NCI-H526 (cell line): ENCODE measurements around the gene CDC40.

ENCODE experiments used
- DNase-seq, 2 experiments: peaks; one replicate each; lab custom pipeline; 2025; lab: John Stamatoyannopoulos, UW

CDC40 gene

GRCh38 chr6:110180228-110181008 lies at the start of gene CDC40:
Gene CDC40, plus strand, starts transcription at chr6:110180427. Its CDS starts 18 bp downstream, at chr6:110180445.
- peak in 1 of 2 experiments; percentile 77 for DNase-seq

- DNase-seq: peak in 1 of 2 experiments; percentile 2
These were observed 42.0 kb upstream of the CDC40 start for GRCh38 chr6:110137924-110138887.

- no peak for DNase-seq
These were observed 41.2 kb upstream of the CDC40 start for GRCh38 chr6:110139052-110139451.

- no peak for DNase-seq
These were observed 39.6 kb upstream of the CDC40 start for GRCh38 chr6:110140650-110141049.

GRCh38 chr6:110147870-110148269 lies 32.4 kb upstream of the CDC40 start:
- no peak for DNase-seq

GRCh38 chr6:110158479-110158878 lies 21.7 kb upstream of the CDC40 start:
- no peak for DNase-seq

GRCh38 chr6:110170081-110170480 lies 10.1 kb upstream of the CDC40 start:
- DNase-seq: no peak

GRCh38 chr6:110173506-110174132 lies 6.6 kb upstream of the CDC40 start:
- no peak for DNase-seq

- DNase-seq: peak; percentile 86 to 89
These were observed 1.4 kb upstream of the CDC40 start for GRCh38 chr6:110178626-110179405.

- DNase-seq: peak; percentile 98
These were observed 610 bp upstream of the CDC40 start, which contains the start of gene WASF1 for GRCh38 chr6:110179406-110180227. Gene WASF1, minus strand, starts transcription at chr6:110179670. Its CDS starts 52,069 bp downstream, at chr6:110127601.

- no peak for DNase-seq
These were observed 1.2 kb downstream of the CDC40 start for GRCh38 chr6:110181131-110182030.

GRCh38 chr6:110183292-110183885 lies 3.2 kb downstream of the CDC40 start:
- DNase-seq: no peak

- DNase-seq: no peak
These were observed 5.7 kb downstream of the CDC40 start for GRCh38 chr6:110185879-110186278.

- no peak for DNase-seq
These were observed 8.6 kb downstream of the CDC40 start for GRCh38 chr6:110188791-110189190.

GRCh38 chr6:110190726-110191125 lies 10.5 kb downstream of the CDC40 start:
- DNase-seq: no peak

GRCh38 chr6:110191477-110191876 lies 11.2 kb downstream of the CDC40 start:
- no peak for DNase-seq

GRCh38 chr6:110195639-110196038 lies 15.4 kb downstream of the CDC40 start:
- DNase-seq: no peak

- no peak for DNase-seq
These were observed 16.6 kb downstream of the CDC40 start for GRCh38 chr6:110196874-110197273.

GRCh38 chr6:110198561-110198960 lies 18.3 kb downstream of the CDC40 start:
- DNase-seq: no peak
